HepG2 (cell line): ENCODE results near the gene FANCD2. TPM values are rescaled to one million over a fixed set of nuclear protein-coding genes. Genes with fewer than 3 reads are reported as not detected.

Experiments
- EEA1 ChIP-seq: sonication (generic); formaldehyde crosslinking; IDR thresholded peaks from 2 replicates; pipeline ENCODE4 v1.5.1; 2020; ENCODE audit warnings: mild to moderate bottlenecking, missing genetic modification reagents, borderline replicate concordance
- ISL2 ChIP-seq: sonication (generic); formaldehyde crosslinking; IDR thresholded peaks from 2 replicates; pipeline ENCODE4 v1.5.0; 2020; ENCODE audit warnings: missing genetic modification reagents
- PAXIP1 ChIP-seq: sonication (generic); formaldehyde crosslinking; conservative IDR thresholded peaks from 2 replicates; pipeline ENCODE4 v1.4.0; 2020; ENCODE audit warnings: mild to moderate bottlenecking, missing genetic modification reagents, moderate library complexity
- PRDM4 ChIP-seq: sonication (generic); formaldehyde crosslinking; IDR thresholded peaks from 2 replicates; pipeline ENCODE4 v1.9.0; 2021; ENCODE audit warnings: missing genetic modification reagents, borderline replicate concordance
- REST ChIP-seq, 2 experiments: IDR thresholded peaks; 2 replicates each; pipeline ENCODE4 v1.6.1; 2011 to 2012; ENCODE audit warnings: low read length in 2 of 2, borderline replicate concordance in 1 of 2, low read depth in 1 of 2, mild to moderate bottlenecking in 1 of 2, moderate library complexity in 1 of 2
- RXRA ChIP-seq: sonication (generic); formaldehyde crosslinking; IDR thresholded peaks from 2 replicates; pipeline ENCODE4 v1.5.1; 2020; ENCODE audit warnings: missing genetic modification reagents
- USF2 ChIP-seq, 2 experiments: sonication (generic) in 1 of 2; formaldehyde crosslinking in 1 of 2; IDR thresholded peaks; 2 replicates each; pipeline versions ENCODE4 v1.5.1 to v1.6.1; 2011 to 2020; ENCODE audit warnings: borderline replicate concordance in 1 of 2, low read depth in 1 of 2, low read length in 1 of 2, mild to moderate bottlenecking in 1 of 2, missing genetic modification reagents in 1 of 2, moderate library complexity in 1 of 2
- ZNF350 ChIP-seq: sonication (generic); formaldehyde crosslinking; IDR thresholded peaks from 2 replicates; pipeline ENCODE4 v1.4.0; 2020; ENCODE audit warnings: mild to moderate bottlenecking, low read depth, missing genetic modification reagents, borderline replicate concordance
- polyA plus RNA-seq, 8 experiments: library from polyadenylated mRNA; depleted of rRNA in 3 of 8; stranded (reverse) in 7 of 8; unstranded in 1 of 8; fragments of >200 nt; fragmentation: Illumina TruSeq in 4 of 8; extraction: Trizol in 4 of 8; gene quantifications; 2 replicates each; pipeline versions ENCODE4 v1.2.1 to v1.2.3, GENCODE V29; 2011 to 2016; ENCODE audit warnings: low read depth in 4 of 8, missing spikeins in 1 of 8, mixed read lengths in 1 of 8; ENCODE audit not compliant: insufficient read depth in 1 of 8
- total RNA-seq, 5 experiments: library from RNA; depleted of rRNA; stranded (reverse); fragments of >200 nt; fragmentation: Illumina TruSeq; extraction: Trizol; gene quantifications; 2 replicates each; pipeline ENCODE4 v1.2.3, GENCODE V29; 2016; ENCODE audit warnings: low read depth in 1 of 5
- TF ChIP-seq, protein P1 (sequence below): sonication (generic); formaldehyde crosslinking; IDR thresholded peaks from 2 replicates; pipeline ENCODE4 v1.4.0; 2020; ENCODE audit warnings: missing genetic modification reagents
- TF ChIP-seq, protein P2 (sequence below): IDR thresholded peaks from 2 replicates; pipeline ENCODE4 v1.6.1; 2016; ENCODE audit warnings: mild to moderate bottlenecking

Gene FANCD2
- total and polyA plus RNA-seq, 2 of the 13 experiments (the other 11 are each of a cell fraction or from before 2014, with no cell fraction given), result 10.1 to 42.0 TPM

DNA sequence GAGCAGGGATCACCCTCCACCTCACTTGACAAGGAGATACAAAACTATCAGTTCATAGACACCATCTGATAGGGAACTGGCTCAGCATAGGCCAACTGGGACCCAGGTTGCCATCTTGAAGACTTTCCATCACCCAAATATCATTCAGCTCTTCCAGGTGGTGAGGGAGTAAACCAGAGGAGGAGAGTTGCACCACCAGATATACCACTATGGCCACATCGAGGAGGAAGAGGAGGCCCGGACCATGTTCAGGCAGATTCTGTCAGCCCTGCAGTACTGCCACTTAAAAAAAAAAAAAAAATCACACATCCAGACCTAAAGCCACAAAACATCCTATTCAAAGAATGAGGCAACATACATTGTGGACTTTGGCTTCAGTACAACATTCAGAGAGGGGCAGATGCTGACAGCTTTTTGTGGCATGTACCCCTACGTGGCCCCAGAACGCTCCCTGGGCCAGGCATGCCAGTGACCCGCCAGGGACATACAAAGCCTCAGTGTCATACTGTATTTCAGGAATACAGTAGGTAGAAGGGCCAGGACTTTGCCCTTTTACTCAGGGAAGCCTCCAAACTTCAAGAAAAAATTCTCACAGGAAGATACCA is 21.2 kb upstream of the FANCD2 start (continued):
- TF ChIP-seq REST (IDR thresholded peaks at IDR 0.05; ENCODE audit: borderline replicate concordance in 1 of 2, low read depth in 1 of 2, low read length in 2 of 2), result peak in 1 of 2 experiments; percentile 11; a peak in 1 of 4 replicates
- TF ChIP-seq, protein P1, sequence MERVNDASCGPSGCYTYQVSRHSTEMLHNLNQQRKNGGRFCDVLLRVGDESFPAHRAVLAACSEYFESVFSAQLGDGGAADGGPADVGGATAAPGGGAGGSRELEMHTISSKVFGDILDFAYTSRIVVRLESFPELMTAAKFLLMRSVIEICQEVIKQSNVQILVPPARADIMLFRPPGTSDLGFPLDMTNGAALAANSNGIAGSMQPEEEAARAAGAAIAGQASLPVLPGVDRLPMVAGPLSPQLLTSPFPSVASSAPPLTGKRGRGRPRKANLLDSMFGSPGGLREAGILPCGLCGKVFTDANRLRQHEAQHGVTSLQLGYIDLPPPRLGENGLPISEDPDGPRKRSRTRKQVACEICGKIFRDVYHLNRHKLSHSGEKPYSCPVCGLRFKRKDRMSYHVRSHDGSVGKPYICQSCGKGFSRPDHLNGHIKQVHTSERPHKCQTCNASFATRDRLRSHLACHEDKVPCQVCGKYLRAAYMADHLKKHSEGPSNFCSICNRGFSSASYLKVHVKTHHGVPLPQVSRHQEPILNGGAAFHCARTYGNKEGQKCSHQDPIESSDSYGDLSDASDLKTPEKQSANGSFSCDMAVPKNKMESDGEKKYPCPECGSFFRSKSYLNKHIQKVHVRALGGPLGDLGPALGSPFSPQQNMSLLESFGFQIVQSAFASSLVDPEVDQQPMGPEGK (CRISPR knock-in tag), result peak; percentile 55
- 0 out of 2 replicates have a peak, but pooled peaks have one; percentile 20 for TF ChIP-seq ISL2 (CRISPR knock-in tag)
- no peak for TF ChIP-seq EEA1 (CRISPR knock-in tag)
- peak; percentile 92 for TF ChIP-seq PAXIP1 (CRISPR knock-in tag)
- TF ChIP-seq, protein P2, sequence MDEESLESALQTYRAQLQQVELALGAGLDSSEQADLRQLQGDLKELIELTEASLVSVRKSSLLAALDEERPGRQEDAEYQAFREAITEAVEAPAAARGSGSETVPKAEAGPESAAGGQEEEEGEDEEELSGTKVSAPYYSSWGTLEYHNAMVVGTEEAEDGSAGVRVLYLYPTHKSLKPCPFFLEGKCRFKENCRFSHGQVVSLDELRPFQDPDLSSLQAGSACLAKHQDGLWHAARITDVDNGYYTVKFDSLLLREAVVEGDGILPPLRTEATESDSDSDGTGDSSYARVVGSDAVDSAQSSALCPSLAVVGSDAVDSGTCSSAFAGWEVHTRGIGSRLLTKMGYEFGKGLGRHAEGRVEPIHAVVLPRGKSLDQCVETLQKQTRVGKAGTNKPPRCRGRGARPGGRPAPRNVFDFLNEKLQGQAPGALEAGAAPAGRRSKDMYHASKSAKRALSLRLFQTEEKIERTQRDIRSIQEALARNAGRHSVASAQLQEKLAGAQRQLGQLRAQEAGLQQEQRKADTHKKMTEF (CRISPR knock-in tag), result peak; percentile 39; the same call in 1 of the 2 replicates
- TF ChIP-seq USF2 (IDR thresholded peaks at IDR 0.05; ENCODE audit: low read depth, low read length), result no peak
- TF ChIP-seq USF2 (CRISPR knock-in tag; IDR thresholded peaks at IDR 0.05; ENCODE audit: borderline replicate concordance), result no peak
- peak; percentile 79 for TF ChIP-seq RXRA (CRISPR knock-in tag)
- TF ChIP-seq ZNF350 (CRISPR knock-in tag), result 0 out of 2 replicates have a peak, but pooled peaks have one; percentile 22
- no peak for TF ChIP-seq PRDM4
